Loucy (cell line): ENCODE data around the gene ACADSB.

Experiments
- EZH2phosphoT487 ChIP-seq: fragments of 200-600 bp; IDR thresholded peaks from 2 replicates; pipeline ENCODE4 v1.6.1; 2018; ENCODE audit warnings: antibody characterized with exemption, mild to moderate bottlenecking, moderate library complexity, borderline replicate concordance
- TF ChIP-seq, protein P1 (sequence below): fragments of 200-600 bp; sonication (generic); conservative IDR thresholded peaks from 2 replicates; pipeline ENCODE4 v1.5.1; 2014; ENCODE audit warnings: mild to moderate bottlenecking, antibody characterized with exemption, low read length

DNA sequence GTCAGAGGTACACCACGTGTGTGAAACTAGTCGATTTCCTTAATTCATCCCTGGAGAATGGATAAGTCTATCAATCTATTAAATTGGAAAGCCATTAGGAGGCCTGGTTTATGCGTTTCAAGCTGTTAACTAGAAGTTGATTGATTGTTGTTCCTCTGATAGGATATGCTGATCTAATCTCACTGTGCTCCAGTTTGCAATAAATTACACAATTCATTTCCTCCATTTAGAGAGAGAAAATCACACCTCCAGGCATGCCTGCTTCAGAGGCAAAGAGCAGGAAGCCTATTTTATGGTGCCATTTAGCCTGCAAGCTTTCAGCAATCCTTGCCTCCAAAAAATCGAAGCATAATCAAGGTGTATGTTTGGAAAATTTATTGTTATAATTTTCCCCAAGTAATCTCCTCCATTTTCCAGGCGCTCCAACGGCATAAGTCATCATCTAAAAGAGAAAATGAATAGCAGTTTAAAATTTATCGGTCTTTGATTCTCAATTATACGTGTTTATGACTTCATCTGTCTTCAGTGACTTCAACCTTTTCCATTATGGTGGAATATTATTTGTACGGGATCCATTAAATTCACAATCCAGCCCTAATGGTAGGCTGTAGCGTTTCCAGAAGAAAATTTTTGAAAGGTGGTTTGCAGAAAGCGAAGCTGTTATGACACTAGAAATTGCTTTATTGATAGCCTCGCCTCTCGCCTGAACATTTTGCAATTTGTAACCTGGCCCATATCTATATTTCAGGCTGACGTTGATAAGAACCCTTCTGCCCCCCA, 84.0 kb downstream of the ACADSB start:
- TF ChIP-seq, protein P1, sequence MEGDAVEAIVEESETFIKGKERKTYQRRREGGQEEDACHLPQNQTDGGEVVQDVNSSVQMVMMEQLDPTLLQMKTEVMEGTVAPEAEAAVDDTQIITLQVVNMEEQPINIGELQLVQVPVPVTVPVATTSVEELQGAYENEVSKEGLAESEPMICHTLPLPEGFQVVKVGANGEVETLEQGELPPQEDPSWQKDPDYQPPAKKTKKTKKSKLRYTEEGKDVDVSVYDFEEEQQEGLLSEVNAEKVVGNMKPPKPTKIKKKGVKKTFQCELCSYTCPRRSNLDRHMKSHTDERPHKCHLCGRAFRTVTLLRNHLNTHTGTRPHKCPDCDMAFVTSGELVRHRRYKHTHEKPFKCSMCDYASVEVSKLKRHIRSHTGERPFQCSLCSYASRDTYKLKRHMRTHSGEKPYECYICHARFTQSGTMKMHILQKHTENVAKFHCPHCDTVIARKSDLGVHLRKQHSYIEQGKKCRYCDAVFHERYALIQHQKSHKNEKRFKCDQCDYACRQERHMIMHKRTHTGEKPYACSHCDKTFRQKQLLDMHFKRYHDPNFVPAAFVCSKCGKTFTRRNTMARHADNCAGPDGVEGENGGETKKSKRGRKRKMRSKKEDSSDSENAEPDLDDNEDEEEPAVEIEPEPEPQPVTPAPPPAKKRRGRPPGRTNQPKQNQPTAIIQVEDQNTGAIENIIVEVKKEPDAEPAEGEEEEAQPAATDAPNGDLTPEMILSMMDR, result no peak
- no peak for TF ChIP-seq EZH2phosphoT487
